ENCODE measurements around the gene C1R.

DNA sequence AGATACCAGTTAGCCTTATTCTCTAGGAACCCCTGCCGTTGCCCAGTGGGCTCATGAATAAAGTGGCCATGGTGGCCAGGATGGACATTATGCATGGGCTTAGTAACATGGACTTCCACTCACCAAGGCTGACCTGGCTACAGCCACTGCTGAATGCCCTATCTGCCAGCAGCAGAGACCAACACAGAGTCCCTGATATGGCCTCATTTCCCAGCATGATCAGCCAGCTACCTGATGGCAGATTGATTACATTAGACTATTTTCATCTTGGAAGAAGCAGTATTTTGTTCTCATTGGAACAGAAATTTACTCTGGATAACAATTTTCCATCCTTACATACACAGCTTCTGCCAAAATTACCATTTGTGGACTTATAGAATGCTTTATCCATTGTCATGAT, 57.8 kb downstream of the C1R start:
- TF ChIP-seq YY1 (IDR thresholded peaks at IDR 0.05; ENCODE audit: low read depth, low read length): no peak
- TF ChIP-seq, protein P1, sequence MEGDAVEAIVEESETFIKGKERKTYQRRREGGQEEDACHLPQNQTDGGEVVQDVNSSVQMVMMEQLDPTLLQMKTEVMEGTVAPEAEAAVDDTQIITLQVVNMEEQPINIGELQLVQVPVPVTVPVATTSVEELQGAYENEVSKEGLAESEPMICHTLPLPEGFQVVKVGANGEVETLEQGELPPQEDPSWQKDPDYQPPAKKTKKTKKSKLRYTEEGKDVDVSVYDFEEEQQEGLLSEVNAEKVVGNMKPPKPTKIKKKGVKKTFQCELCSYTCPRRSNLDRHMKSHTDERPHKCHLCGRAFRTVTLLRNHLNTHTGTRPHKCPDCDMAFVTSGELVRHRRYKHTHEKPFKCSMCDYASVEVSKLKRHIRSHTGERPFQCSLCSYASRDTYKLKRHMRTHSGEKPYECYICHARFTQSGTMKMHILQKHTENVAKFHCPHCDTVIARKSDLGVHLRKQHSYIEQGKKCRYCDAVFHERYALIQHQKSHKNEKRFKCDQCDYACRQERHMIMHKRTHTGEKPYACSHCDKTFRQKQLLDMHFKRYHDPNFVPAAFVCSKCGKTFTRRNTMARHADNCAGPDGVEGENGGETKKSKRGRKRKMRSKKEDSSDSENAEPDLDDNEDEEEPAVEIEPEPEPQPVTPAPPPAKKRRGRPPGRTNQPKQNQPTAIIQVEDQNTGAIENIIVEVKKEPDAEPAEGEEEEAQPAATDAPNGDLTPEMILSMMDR (IDR thresholded peaks at IDR 0.05; ENCODE audit: control extremely low read depth in 1 of 3, insufficient read depth in 1 of 3, low read depth in 1 of 3, low read length in 3 of 3): no peak
- TF ChIP-seq TAF1 (IDR thresholded peaks at IDR 0.05; ENCODE audit: low read depth, low read length): no peak
- no peak for TF ChIP-seq SP2 (IDR thresholded peaks at IDR 0.05; ENCODE audit: low read length)
- TF ChIP-seq POLR2A (IDR thresholded peaks at IDR 0.05; ENCODE audit: control extremely low read depth in 1 of 2, low read depth in 2 of 2, low read length in 2 of 2): no peak
- no peak for TF ChIP-seq RFX5 (IDR thresholded peaks at IDR 0.05; ENCODE audit: borderline replicate concordance, low read depth, low read length)
